CD4-positive, alpha-beta T cell treated with Interleukin-2 at 100 ng/mL for 4 hours (primary cell): ENCODE measurements around the gene MBD6.
A peak's percentile ranks its signal among the peaks of the same experiment; 100 is the strongest.
"Not testable (repeated sequence)": the region's sequence is repeated elsewhere in the genome, so short reads cannot be mapped to it uniquely, and the experiment has no call there.

ENCODE experiments used
- DNase-seq: peaks from one replicate; pipeline ENCODE4 v3.0.0-alpha.2; 2020; ENCODE audit warnings: low spot score

The MBD6 gene

GRCh38 chr12:57549909-57550640 lies 27.5 kb downstream of the MBD6 start, which contains the start of gene KIF5A:
Gene KIF5A (plus strand): TSS chr12:57550044. CDS start chr12:57550272, 228 bp downstream.
- DNase-seq, result peak; percentile 49

DNA sequence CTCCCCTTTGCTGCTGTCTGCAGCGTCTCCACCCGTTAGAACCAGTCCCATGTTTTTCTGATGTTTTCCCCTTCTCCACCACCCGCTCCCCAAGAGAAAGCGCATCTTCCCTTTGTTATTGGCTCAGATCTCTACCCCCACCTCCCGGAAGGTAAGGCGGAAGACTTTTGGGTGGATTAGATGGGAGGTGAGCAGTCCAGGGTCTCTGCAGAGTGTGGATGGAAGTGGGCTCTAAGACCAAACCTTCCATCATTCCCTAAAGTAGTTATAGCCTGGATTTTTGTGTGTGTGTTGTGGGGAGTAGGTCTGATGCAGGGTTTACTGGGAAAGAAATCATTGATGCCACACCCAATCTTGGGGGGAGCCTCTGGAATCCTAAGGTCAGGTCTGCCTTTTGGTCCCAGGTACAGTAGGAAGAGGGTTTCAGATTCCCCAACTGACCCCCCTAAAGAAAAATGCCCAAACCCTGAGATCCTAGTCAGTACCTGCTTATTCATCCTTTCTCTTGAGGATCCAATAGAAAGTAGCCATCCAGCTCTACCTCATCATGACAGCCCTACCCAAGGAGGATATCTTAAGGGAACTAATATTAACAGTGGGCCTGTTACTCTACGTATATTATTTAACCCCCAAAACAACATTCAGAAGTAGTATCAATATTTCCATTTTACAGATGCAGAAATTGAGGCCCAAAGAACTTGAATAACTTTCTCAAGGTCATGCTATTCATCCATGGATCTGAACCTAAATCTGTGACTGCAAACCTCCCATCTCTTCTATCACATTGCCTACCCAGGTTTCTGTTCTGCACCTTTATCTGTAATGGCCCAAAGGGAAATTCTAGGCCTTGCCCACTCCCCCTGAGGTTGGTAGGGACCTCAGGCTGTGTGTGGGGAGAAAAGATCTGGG lies 28.3 kb downstream of the MBD6 start:
- no peak for DNase-seq

GRCh38 chr12:57551637-57552305 lies 29.1 kb downstream of the MBD6 start:
- no peak for DNase-seq

DNA sequence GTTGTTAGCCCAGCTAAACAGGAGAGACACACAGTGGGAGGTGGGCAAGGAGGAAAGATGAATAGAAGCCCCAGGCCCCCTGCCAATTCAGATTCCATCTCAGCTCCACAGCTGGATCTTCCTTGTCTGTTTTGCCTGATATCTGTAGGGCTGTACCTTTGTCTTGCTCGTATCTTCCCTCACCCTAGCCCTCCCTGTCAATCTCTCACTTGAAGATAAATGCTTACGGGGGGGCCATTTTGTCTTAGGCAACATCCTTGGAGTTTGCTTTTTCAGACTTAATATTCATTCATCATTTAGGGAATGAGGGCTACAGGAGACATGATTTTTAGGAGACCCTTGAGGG lies 29.7 kb downstream of the MBD6 start:
- DNase-seq, result no peak

DNA sequence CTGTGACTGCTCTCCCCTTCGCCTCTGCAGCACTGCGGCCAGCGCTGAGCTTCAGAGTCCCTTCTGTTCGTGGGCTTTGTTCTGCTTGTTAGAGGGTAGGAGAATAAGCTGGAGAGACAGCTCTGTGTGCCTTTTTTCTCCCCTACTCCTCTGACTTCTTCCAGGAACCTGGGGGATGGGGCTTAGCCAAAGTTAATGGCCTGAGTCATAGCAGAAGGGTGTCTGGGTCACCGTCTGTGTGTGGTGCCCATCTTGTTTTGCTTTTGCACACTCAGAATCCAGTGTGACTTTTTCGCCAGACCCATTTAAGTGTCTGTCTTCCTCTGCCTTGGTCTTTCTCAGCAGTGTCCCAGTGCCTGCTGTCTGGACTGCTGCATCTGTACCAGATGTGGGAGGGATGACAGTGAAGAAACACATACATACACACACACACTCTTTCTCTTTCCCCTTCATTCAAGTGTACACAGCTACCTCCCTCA lies 30.2 kb downstream of the MBD6 start:
- DNase-seq, result no peak

DNA sequence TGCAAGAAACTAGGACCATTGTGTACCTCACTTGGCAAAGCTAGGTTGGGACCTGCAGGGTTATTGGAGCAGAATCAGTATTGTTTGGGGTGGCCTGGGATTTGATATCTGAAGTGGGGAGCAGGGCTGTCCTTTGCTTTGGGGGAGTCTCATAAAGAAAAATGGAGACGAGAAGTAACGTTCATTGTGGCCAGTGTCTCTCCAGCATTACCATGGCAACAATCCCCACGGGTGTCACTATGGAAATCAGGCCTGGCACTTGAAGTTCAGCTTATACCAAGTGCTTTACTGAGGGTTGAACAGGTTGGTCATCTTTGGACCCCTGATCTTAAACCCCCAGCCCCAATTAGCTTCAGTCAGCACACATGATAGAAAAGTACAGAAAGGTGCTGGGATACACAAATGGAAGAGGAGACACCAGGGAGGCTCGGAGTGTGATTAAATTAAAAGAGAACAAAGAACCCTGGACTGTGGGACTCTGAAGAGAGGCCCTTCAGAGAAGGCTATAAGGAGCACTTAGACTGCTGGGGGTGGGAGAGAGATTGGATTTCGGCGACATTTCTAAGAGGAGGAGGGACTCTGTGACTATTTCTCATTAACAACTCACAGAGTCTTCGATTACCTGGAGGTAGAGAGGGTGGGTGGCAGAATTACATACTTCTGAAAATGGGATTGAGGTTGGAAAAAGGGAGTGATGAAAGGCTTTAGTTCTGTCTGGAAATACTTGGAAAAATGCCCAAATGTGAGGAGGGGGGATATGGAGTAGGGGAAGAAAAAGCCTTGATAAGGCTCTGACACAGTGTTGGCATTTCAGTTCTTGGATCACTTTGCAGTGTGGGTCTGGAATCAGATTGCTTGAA lies 30.9 kb downstream of the MBD6 start:
- DNase-seq, result no peak

GRCh38 chr12:57554453-57554852 lies 31.8 kb downstream of the MBD6 start:
- DNase-seq, result no peak

DNA sequence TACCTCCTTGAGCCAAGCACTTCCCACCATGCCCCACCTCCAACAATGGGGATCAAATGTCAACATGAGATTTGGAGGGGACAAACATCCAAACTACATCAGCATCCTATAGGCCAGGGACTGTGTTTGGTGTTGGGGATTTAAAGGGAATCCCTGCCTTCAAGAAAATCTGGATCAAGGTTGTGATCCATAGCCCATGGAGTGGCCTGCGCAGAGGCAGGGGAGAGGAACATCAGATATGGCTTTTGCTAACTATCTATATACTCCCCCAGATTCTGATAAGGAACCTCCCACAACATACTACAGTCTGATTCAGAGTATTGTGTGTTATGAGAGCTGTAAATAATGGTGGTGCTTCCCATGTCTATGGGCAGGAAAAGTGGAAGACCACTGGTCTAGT lies 32.3 kb downstream of the MBD6 start:
- no peak for DNase-seq

DNA sequence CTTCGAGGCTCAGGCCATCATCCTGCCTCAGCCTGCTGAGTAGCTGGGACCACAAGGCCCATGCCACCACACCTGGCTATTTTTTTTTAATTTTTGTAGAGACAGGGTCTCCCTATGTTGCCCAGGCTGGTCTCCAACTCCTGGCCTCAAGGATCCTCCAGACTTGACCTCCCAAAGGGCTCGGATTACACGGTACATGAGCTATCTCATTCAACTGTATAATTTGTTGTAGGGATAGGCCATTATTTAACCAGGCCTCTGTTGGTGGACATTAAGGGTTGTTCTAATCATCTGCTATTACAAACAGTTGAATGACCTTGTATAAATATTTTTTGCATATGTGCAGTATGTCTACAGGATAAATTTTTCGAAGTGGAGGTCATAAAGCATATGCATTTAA lies 36.2 kb downstream of the MBD6 start:
- no peak for DNase-seq

DNA sequence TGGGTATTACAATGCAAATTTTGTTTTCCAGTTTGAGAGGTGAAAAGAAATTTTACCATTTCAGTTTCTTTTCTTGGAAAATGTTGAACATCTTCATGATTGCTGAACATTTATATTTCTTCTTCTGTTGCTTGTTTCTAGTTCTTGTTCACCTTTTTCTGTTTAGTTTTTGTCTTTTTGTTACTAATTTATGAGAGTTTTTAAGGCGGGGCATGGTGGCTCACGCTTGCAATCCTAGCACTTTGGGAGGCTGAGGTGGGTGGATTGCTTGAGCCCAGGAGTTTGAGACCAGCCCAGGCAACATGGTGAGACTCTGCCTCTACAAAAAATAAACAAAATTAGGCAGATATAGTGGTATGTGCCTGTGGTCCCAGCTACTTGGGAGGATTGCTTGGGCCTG lies 37.9 kb downstream of the MBD6 start:
- no peak for DNase-seq

DNA sequence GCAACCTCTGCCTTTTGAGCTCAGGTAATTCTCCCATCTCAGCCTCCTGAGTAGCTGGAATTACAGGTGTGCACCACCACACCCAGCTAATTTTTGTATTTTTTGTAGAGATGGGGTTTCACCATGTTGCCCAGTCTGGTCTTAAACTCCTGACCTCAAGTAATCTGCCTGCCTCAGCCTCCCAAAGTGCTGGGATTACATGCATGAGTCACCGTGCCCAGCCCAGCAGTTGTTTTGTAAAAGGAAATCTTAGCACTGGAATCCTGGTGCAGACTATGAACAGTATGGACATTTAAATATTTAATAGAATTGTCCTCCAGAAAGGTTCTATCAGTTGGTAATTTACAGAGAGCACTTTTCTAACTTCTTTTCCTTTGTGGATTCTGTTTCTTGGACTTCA lies 38.5 kb downstream of the MBD6 start:
- not testable (repeated sequence) for DNase-seq

DNA sequence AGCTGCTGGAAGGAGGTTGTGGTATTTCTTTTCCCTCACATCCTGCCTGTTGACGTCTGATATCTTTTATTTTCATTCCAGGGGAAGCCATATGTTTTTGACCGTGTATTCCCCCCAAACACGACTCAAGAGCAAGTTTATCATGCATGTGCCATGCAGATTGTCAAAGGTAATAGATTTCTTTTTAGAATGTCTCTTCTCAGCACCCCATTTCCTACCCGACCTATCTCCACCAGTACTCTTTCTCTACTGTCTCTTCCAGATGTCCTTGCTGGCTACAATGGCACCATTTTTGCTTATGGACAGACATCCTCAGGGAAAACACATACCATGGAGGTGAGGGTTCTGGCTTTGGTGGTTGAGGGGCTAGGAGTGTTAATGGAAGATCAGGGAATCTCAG lies 40.7 kb downstream of the MBD6 start:
- DNase-seq, result no peak

DNA sequence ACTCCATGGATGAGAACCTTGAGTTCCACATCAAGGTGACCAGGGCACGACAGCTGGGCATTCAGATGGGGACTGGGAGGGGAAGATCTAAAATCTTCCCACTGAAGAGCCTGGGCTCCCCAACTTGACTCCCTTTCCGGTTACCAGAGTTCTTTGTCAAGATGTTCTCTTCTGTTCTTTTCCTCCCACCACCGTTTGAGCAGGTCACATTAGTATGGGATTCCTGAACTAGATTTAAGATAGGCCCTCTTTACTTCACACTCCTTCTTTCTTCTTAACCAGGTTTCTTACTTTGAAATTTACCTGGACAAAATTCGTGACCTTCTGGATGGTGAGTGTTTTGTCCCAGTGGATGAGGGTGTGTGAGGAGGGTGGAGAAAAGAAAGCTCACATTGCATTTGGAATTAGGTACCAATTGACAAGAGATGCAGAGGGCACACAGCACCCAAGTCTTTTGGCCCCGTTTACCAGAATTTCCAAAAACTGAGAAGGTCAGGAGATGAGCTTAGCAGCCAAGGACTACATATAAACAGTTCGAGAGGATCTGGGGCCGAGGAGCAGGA lies 41.6 kb downstream of the MBD6 start:
- no peak for DNase-seq

GRCh38 chr12:57568838-57569237 lies 46.2 kb downstream of the MBD6 start:
- no peak for DNase-seq

- DNase-seq, result no peak
Observed at GRCh38 chr12:57569858-57570257, 47.2 kb downstream of the MBD6 start.

- not testable (repeated sequence) for DNase-seq
Observed at GRCh38 chr12:57570438-57570837, 47.8 kb downstream of the MBD6 start.

DNA sequence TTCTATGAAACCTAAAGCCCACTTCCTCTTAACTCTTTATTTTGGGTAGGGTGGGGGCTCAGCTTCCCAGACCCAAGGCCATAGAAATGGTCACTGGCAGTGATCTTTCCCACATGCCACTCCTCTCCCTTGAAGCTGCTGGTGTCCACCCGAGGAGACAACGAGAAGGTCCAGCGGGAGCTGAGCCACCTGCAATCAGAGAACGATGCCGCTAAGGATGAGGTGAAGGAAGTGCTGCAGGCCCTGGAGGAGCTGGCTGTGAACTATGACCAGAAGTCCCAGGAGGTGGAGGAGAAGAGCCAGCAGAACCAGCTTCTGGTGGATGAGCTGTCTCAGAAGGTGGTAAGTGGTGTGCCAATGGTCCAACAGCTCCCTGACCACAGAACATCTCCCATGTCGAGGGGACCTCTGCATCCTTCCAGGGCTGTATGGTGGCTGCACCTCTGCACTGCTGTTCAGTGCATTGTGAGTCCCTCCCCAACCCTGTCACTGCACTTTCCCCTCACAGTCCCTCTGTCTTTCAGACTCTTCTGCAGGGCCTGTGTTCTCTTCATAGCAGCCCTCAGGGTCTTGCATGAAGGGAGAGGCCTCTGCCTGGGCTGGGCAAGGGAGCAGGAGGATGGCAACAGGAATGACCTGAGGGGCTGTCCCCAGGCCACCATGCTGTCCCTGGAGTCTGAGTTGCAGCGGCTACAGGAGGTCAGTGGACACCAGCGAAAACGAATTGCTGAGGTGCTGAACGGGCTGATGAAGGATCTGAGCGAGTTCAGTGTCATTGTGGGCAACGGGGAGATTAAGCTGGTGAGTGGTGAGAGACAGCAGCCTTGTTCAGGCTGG lies 49.5 kb downstream of the MBD6 start:
- DNase-seq, result no peak

GRCh38 chr12:57574795-57575194 lies 52.2 kb downstream of the MBD6 start:
- no peak for DNase-seq

GRCh38 chr12:57575771-57576612 lies 53.4 kb downstream of the MBD6 start:
- DNase-seq, result no peak
